GM12878 (cell line): Measurements from ENCODE around the gene ANO4.

Source experiments
- EP300 ChIP-seq, 2 experiments: fragments of 150-350 bp in 1 of 2; IDR thresholded peaks; 2 replicates each; pipeline ENCODE4 v1.6.1; 2011 to 2012; ENCODE audit warnings: low read depth in 2 of 2, low read length in 2 of 2, borderline replicate concordance in 1 of 2, improper control_type of control experiment in 1 of 2, inconsistent platforms in 1 of 2; ENCODE audit not compliant: control insufficient read depth in 1 of 2
- EZH2 ChIP-seq: IDR thresholded peaks from 2 replicates; pipeline ENCODE4 v1.6.1; 2012; ENCODE audit warnings: low read depth, mild to moderate bottlenecking, control low read depth, inconsistent platforms, low read length, borderline replicate concordance; ENCODE audit not compliant: control insufficient read depth
- FOS ChIP-seq: IDR thresholded peaks from 3 replicates; pipeline ENCODE4 v1.6.1; 2011; ENCODE audit warnings: borderline replicate concordance; ENCODE audit not compliant: insufficient read length; ENCODE audit errors: extremely low read depth
- PAX8 ChIP-seq: fragments of 450-650 bp; IDR thresholded peaks from 2 replicates; pipeline ENCODE4 v1.6.1; 2017; ENCODE audit warnings: mild to moderate bottlenecking, moderate library complexity
- POLR2A ChIP-seq: IDR thresholded peaks from 2 replicates; pipeline ENCODE4 v1.6.1; 2011; ENCODE audit warnings: low read depth, mild to moderate bottlenecking, low read length
- POLR2AphosphoS5 ChIP-seq: IDR thresholded peaks from 2 replicates; pipeline ENCODE4 v1.6.1; 2011; ENCODE audit warnings: mild to moderate bottlenecking, low read length, inconsistent platforms
- RAD51 ChIP-seq: fragments of 450-650 bp; IDR thresholded peaks from 2 replicates; pipeline ENCODE4 v1.6.1; 2016; ENCODE audit warnings: moderate library complexity, mild to moderate bottlenecking, inconsistent platforms
- RB1 ChIP-seq: fragments of 450-650 bp; formaldehyde crosslinking; IDR thresholded peaks from 2 replicates; pipeline ENCODE4 v1.6.1; 2017; ENCODE audit warnings: mild to moderate bottlenecking, borderline replicate concordance
- SIX5 ChIP-seq: IDR thresholded peaks from 2 replicates; pipeline ENCODE4 v1.6.1; 2011; ENCODE audit warnings: mild to moderate bottlenecking, low read depth, low read length, moderate library complexity; ENCODE audit not compliant: severe bottlenecking
- TF ChIP-seq, protein P1 (sequence below), 3 experiments: IDR thresholded peaks in 2 of 3; conservative IDR thresholded peaks in 1 of 3; 2 replicates each; pipeline ENCODE4 v1.5.1; 2011; ENCODE audit warnings: low read depth in 3 of 3, low read length in 3 of 3, mild to moderate bottlenecking in 3 of 3, control low read depth in 2 of 3, moderate library complexity in 2 of 3, inconsistent platforms in 1 of 3, mixed read lengths in 1 of 3; ENCODE audit not compliant: control insufficient read depth in 2 of 3, insufficient read depth in 1 of 3; ENCODE audit errors: extremely low read depth in 1 of 3

DNA sequence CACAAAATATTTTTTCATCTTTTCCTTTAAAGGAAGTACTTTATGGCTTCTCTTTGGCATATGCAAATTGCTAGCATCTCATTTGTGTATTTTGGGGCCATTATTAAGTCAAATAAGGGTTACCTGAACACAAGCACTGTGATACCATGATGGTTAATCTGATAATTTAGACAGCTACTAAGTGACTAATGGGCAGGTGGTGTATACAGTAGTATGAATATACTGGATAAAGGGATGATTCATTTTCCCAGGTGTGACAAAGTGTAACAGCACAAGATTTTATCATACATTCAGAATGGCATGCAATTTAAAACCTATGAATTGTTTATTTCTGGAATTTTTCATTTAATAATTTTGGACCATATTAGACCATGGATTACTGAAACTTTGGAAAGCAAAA, 27.2 kb upstream of the ANO4 start:
- TF ChIP-seq POLR2A (no peak), EZH2 (no peak), FOS (no peak), SIX5 (no peak), RB1 (no peak), EP300 (IDR thresholded peaks at IDR 0.05; ENCODE audit: borderline replicate concordance in 1 of 2, control insufficient read depth in 1 of 2, low read depth in 2 of 2, low read length in 2 of 2) (no peak), PAX8 (no peak), RAD51 (no peak), POLR2AphosphoS5 (no peak)
- TF ChIP-seq, protein P1, sequence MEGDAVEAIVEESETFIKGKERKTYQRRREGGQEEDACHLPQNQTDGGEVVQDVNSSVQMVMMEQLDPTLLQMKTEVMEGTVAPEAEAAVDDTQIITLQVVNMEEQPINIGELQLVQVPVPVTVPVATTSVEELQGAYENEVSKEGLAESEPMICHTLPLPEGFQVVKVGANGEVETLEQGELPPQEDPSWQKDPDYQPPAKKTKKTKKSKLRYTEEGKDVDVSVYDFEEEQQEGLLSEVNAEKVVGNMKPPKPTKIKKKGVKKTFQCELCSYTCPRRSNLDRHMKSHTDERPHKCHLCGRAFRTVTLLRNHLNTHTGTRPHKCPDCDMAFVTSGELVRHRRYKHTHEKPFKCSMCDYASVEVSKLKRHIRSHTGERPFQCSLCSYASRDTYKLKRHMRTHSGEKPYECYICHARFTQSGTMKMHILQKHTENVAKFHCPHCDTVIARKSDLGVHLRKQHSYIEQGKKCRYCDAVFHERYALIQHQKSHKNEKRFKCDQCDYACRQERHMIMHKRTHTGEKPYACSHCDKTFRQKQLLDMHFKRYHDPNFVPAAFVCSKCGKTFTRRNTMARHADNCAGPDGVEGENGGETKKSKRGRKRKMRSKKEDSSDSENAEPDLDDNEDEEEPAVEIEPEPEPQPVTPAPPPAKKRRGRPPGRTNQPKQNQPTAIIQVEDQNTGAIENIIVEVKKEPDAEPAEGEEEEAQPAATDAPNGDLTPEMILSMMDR (IDR thresholded peaks at IDR 0.05 in 2 of 3, conservative IDR thresholded peaks at IDR 0.05 in 1 of 3; ENCODE audit: control insufficient read depth in 2 of 3, extremely low read depth in 1 of 3, insufficient read depth in 1 of 3, low read depth in 3 of 3, low read length in 3 of 3): no peak
